Type B pancreatic cell (in vitro differentiated cells): ENCODE data around the gene SMOC2. TPM values are rescaled to one million over a fixed set of nuclear protein-coding genes. Genes with fewer than 3 reads are reported as not detected.

Experiments used
- DNase-seq: peaks from one replicate; pipeline ENCODE4 v3.0.0; 2021; ENCODE audit warnings: mixed read lengths; ENCODE audit not compliant: unreplicated experiment; ENCODE audit errors: extremely low spot score
- H3K27ac Mint-ChIP-seq: 2 replicates; pipeline ENCODE4 v1.8.0; 2021; ENCODE audit warnings: mild to moderate bottlenecking, mixed read lengths
- H3K27me3 Mint-ChIP-seq: 2 replicates; pipeline ENCODE4 v1.8.0; 2021; ENCODE audit warnings: mixed read lengths
- H3K36me3 Mint-ChIP-seq: 2 replicates; pipeline ENCODE4 v1.8.0; 2021; ENCODE audit warnings: mixed read lengths
- H3K4me1 Mint-ChIP-seq: one replicate; pipeline ENCODE4 v1.8.0; 2021; ENCODE audit warnings: mixed read lengths; ENCODE audit not compliant: unreplicated experiment
- H3K4me3 Mint-ChIP-seq: 2 replicates; pipeline ENCODE4 v1.8.0; 2021; ENCODE audit warnings: mild to moderate bottlenecking, mixed read lengths
- H3K9me3 Mint-ChIP-seq: 2 replicates; pipeline ENCODE4 v1.8.0; 2021; ENCODE audit warnings: mixed read lengths
- total RNA-seq: library from RNA; stranded (reverse); gene quantifications from 2 replicates; pipeline ENCODE4 v1.2.1, GENCODE V29; 2021; ENCODE audit warnings: low replicate concordance
- TF ChIP-seq, protein P1 (sequence below): fragments of 200-600 bp; sonication (generic); conservative IDR thresholded peaks from 2 replicates; pipeline ENCODE4 v1.5.0; 2021; ENCODE audit warnings: antibody characterized with exemption, mild to moderate bottlenecking

The SMOC2 gene
- total RNA-seq, 1 donor from 2014 or later = 18.9 TPM

- DNase-seq = no peak
- TF ChIP-seq, protein P1, sequence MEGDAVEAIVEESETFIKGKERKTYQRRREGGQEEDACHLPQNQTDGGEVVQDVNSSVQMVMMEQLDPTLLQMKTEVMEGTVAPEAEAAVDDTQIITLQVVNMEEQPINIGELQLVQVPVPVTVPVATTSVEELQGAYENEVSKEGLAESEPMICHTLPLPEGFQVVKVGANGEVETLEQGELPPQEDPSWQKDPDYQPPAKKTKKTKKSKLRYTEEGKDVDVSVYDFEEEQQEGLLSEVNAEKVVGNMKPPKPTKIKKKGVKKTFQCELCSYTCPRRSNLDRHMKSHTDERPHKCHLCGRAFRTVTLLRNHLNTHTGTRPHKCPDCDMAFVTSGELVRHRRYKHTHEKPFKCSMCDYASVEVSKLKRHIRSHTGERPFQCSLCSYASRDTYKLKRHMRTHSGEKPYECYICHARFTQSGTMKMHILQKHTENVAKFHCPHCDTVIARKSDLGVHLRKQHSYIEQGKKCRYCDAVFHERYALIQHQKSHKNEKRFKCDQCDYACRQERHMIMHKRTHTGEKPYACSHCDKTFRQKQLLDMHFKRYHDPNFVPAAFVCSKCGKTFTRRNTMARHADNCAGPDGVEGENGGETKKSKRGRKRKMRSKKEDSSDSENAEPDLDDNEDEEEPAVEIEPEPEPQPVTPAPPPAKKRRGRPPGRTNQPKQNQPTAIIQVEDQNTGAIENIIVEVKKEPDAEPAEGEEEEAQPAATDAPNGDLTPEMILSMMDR = no peak
- Mint-ChIP-seq H3K4me3 (no peak overlapping the region), H3K9me3 (peaks cover 4% of the 10 kb centered on the region), H3K27me3 (no peaks in the 10 kb centered on the region), H3K4me1 (peaks cover 8% of the 10 kb centered on the region), H3K36me3 (no peaks in the 10 kb centered on the region), H3K27ac (no peak overlapping the region)
Observed at GRCh38 chr6:168459572-168459971, 18.6 kb downstream of the SMOC2 start.

- Mint-ChIP-seq H3K27ac (no peak overlapping the region), H3K4me3 (no peak overlapping the region), H3K9me3 (peaks cover 4% of the 10 kb centered on the region), H3K27me3 (no peaks in the 10 kb centered on the region), H3K4me1 (peaks cover 3% of the 10 kb centered on the region), H3K36me3 (no peaks in the 10 kb centered on the region)
- DNase-seq = no peak
- TF ChIP-seq, protein P1 = no peak
Observed at GRCh38 chr6:168462289-168462853, 21.4 kb downstream of the SMOC2 start.

DNA sequence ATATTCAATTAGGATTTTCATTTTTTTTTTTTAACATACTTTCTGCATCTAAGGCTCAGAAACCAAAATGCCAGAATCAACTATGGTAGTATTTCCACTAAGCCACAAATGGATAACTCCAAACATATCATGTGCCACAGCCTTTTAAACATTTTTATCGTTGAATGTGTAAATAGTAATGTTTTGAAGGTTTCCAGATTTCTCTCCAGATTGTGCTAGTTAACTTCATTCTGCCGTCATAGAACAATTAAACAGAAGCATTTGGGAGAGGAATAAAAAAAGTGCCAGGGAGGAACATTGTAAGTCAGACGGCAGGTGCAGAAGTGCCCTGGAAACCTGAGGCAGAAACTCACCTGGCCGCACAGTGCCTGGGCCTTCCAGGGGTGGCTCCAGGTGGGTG, 23.6 kb downstream of the SMOC2 start:
- TF ChIP-seq, protein P1 = no peak
- H3K9me3 Mint-ChIP-seq = peaks cover 4% of the 10 kb centered on the region
- no peaks in the 10 kb centered on the region for H3K36me3 Mint-ChIP-seq
- no peak overlapping the region for H3K27ac Mint-ChIP-seq
- DNase-seq = no peak
- H3K4me1 Mint-ChIP-seq = peaks cover 4% of the 10 kb centered on the region
- no peak overlapping the region for H3K4me3 Mint-ChIP-seq
- H3K27me3 Mint-ChIP-seq = peaks cover 4% of the 10 kb centered on the region

DNA sequence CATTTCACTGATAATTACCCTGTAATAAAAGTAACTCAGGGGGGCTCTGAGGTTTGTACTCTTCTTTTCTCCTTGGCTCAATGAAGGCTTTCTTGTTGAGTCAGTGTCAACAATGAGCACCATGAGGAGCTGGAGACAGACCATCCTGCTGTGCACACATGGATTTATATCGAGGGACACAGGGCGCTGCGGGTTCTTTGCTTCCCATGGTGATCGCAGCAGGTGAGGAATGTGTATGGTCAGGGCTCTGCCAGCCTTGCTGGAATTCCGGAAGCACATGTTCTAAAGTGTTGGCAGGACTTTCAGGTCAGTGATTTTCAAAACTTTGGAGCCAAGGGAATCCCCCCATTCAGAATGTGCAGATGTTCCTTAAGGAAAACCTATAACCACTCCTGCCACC, 27.1 kb downstream of the SMOC2 start:
- peaks cover 6% of the 10 kb centered on the region for H3K9me3 Mint-ChIP-seq
- TF ChIP-seq, protein P1 = no peak
- DNase-seq = no peak
- peaks cover 4% of the 10 kb centered on the region for H3K4me1 Mint-ChIP-seq
- H3K27me3 Mint-ChIP-seq = peaks cover 4% of the 10 kb centered on the region
- no peaks in the 10 kb centered on the region for H3K36me3 Mint-ChIP-seq
- no peak overlapping the region for H3K4me3 Mint-ChIP-seq
- H3K27ac Mint-ChIP-seq = no peak overlapping the region

DNA sequence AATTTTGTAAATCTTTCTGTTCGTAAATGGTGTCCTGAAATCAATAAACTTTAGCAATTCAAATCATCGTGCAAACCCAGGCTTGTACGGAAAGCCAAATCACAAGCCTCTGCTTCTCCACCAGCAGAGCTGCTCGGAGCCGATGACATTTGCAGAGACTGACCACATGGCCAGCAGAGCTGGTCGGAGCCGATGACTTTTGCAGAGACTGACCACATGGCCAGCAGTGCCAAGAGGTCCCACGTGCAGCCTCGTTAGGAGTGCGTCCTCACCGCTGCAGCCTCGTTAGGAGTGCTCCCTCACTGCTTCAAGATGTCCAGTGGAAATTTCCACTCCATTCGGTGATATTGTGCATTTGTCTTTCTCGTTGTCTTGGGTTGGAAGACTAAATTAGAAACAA, 28.5 kb downstream of the SMOC2 start:
- peaks cover 4% of the 10 kb centered on the region for H3K27me3 Mint-ChIP-seq
- no peak for DNase-seq

More for the DNA sequence above, 28.5 kb downstream of the SMOC2 start:
- peaks cover 6% of the 10 kb centered on the region for H3K9me3 Mint-ChIP-seq
- TF ChIP-seq, protein P1 = no peak
- H3K27ac Mint-ChIP-seq = no peak overlapping the region
- no peak overlapping the region for H3K4me3 Mint-ChIP-seq
- peaks cover 4% of the 10 kb centered on the region for H3K4me1 Mint-ChIP-seq
- H3K36me3 Mint-ChIP-seq = no peaks in the 10 kb centered on the region
